Stomach smooth muscle (tissue), 2 donors: ENCODE measurements around the gene PEX26.

Source experiments
- H3K27ac ChIP-seq: one replicate; pipeline ENCODE4 v1.7.0; 2013; ENCODE audit warnings: mild to moderate bottlenecking, low read length, inconsistent platforms
- H3K27me3 ChIP-seq, 2 donors: one replicate each; pipeline ENCODE4 v1.7.0; 2013; ENCODE audit warnings: low read length in 2 of 2; ENCODE audit not compliant: insufficient read depth in 2 of 2, control insufficient read depth in 1 of 2
- H3K36me3 ChIP-seq, 2 donors: one replicate each; pipeline ENCODE4 v1.7.0; 2013; ENCODE audit warnings: low read length in 2 of 2; ENCODE audit not compliant: control insufficient read depth in 2 of 2, insufficient read depth in 2 of 2
- H3K4me1 ChIP-seq: one replicate; pipeline ENCODE4 v1.7.0; 2013; ENCODE audit warnings: low read length; ENCODE audit not compliant: control insufficient read depth, insufficient read depth
- H3K4me3 ChIP-seq, 2 donors: one replicate each; pipeline ENCODE4 v1.7.0; 2013; ENCODE audit warnings: low read length in 2 of 2
- H3K9ac ChIP-seq, 2 donors: one replicate each; pipeline ENCODE4 v1.7.0; 2013; ENCODE audit warnings: low read length in 2 of 2, mild to moderate bottlenecking in 1 of 2
- H3K9me3 ChIP-seq, 2 donors: one replicate each; pipeline ENCODE4 v1.7.0; 2013; ENCODE audit warnings: low read length in 2 of 2; ENCODE audit not compliant: control insufficient read depth in 2 of 2
- donor health status: healthy.
- donor health status: Pancreatic carcinoma.

The PEX26 gene

DNA sequence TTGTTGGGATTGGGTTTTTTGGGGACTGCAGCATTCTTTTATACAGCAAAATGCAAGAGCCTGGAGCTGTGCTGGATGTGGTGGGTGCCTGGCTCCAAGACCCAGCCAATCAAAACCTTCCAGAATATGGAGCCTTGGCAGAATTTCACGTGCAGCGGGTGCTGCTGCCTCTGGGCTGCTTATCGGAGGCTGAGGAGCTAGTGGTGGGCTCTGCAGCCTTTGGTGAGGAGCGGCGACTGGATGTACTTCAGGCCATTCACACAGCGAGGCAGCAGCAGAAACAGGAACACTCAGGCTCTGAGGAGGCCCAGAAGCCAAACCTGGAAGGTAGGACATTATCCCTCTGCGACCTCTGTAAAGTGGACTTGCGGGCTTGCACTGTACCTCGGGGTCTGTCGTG lies 5.6 kb downstream of the PEX26 start:
- Histone ChIP-seq H3K9ac (no peak overlapping the region), H3K27me3 (no peaks in the 10 kb centered on the region), H3K27ac (no peak overlapping the region), H3K4me1 (peaks cover 15% of the 10 kb centered on the region), H3K36me3 (peaks cover 35 to 39% of the 10 kb centered on the region in 2 donors), H3K9me3 (no peaks in the 10 kb centered on the region), H3K4me3 (no peak overlapping the region)

DNA sequence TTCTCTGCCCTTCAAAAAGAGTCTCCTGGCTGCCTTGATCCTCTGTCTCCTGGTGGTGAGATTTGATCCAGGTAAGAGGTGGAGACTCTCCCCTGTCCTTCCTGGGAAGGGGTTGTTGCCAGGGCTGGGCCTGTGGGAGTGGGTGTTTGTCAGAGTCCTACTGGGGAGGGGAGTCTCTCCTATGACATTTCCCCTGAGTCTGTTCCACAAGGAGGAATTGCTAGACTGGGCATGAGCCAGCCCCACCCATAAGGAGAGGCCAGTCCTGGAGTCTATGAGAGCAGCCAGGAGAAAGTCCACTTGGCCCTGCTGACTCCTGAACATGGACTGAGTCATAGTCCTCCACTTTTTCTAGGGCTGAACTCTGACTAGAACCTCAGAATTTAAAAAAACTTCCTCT lies 7.4 kb downstream of the PEX26 start:
- no peak overlapping the region for H3K27ac ChIP-seq
- no peak overlapping the region for H3K9ac ChIP-seq
- H3K27me3 ChIP-seq, result no peaks in the 10 kb centered on the region
- no peak overlapping the region for H3K4me3 ChIP-seq
- no peaks in the 10 kb centered on the region for H3K9me3 ChIP-seq
- no peaks in the 10 kb centered on the region for H3K4me1 ChIP-seq
- H3K36me3 ChIP-seq, result peaks cover 44 to 45% of the 10 kb centered on the region in 2 donors

DNA sequence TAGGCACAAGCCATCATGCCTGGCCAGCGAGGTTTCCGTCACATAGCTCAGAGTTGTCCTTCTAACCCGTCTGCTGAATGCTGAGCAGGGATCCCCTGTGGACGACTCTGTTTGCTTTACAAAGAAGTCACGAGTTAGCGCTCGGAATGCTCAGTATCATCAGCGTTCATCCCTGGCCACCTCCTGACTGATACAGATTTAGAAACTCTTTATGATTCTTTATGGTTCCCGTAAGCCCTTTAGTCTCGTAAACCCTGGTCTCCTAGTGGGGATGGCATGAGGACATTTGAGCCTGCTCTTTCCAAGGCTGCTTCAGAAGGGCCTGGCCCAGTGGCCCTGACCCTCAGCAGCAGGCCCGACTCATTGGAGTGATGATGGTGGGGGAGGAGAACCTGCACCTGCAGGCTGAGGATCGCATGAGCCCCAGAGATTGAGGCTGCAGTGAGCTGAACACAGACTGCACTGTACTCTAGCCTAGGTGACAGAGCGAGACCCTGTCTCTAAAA lies 9.6 kb downstream of the PEX26 start:
- Histone ChIP-seq H3K27ac (no peak overlapping the region), H3K9ac (no peak overlapping the region), H3K9me3 (no peaks in the 10 kb centered on the region), H3K27me3 (no peaks in the 10 kb centered on the region), H3K4me1 (peaks cover 6% of the 10 kb centered on the region), H3K4me3 (no peak overlapping the region), H3K36me3 (peaks cover 36 to 39% of the 10 kb centered on the region in 2 donors)

DNA sequence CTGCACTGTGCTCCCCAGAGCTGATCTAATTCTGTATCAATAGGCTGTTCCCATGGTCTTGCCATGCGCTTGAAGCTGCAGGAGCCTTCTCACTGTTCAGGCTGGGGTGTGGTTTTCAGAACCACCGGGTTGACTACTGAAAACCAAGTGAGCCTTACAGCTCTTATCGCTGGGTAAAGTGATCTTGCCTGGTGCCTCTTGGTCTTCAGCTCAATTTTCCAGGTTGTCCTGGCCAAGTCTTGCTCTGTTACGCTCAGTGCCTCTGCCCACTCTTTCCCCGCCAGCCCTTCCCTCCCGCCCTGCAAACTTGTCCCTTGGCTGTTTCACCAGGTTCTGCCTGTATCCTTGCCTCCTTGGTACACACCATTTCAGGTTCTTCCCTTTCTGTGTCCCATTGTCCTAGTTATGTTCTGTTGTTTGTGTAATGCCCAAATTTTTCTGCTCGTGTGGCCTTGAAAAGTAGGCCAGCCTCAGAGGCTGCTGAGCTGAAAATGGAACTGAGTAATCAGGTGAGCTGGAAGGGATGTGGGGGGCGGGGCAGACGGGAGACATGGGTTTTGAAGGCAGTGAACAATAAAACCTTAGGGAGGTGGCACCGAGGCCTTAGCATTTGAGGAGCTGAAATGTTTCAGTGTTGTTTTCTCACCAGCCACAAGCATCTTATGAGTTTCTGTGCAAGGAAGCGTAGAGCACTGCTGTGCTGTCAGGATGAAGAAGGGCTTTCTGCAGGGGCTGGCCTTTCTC lies 11.2 kb downstream of the PEX26 start:
- no peak overlapping the region for H3K27ac ChIP-seq

DNA sequence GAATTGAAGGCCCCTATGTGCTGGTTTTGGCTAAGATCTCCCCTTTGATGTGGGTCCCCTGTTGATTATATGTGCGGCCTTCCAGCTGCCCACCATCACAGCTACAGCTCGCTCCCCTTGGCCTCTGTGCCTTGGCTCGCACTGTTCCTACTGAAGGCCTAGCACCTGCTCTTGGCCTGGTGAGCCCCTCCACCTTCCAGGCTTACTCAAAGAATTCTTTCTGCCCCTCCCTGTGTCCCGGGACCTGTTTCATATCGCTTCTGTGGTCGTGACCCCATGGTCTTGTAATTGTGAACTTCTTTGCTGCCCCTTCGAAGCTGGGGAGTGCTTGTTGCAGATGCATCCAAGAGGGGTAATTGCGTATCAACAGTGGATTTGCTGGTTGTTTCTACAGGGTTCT lies 12.5 kb downstream of the PEX26 start:
- H3K4me1 ChIP-seq, result peaks cover 7% of the 10 kb centered on the region
- H3K9me3 ChIP-seq, result no peaks in the 10 kb centered on the region
- no peak overlapping the region for H3K4me3 ChIP-seq
- H3K9ac ChIP-seq, result no peak overlapping the region
- peaks cover 22 to 23% of the 10 kb centered on the region in 2 donors for H3K36me3 ChIP-seq
- H3K27me3 ChIP-seq, result no peaks in the 10 kb centered on the region
- no peak overlapping the region for H3K27ac ChIP-seq

More for the DNA sequence above, 11.2 kb downstream of the PEX26 start:
- peaks cover 6% of the 10 kb centered on the region for H3K4me1 ChIP-seq
- H3K4me3 ChIP-seq, result no peak overlapping the region
- H3K36me3 ChIP-seq, result peaks cover 27 to 28% of the 10 kb centered on the region in 2 donors
- no peaks in the 10 kb centered on the region for H3K27me3 ChIP-seq
- H3K9ac ChIP-seq, result no peak overlapping the region
- H3K9me3 ChIP-seq, result no peaks in the 10 kb centered on the region

DNA sequence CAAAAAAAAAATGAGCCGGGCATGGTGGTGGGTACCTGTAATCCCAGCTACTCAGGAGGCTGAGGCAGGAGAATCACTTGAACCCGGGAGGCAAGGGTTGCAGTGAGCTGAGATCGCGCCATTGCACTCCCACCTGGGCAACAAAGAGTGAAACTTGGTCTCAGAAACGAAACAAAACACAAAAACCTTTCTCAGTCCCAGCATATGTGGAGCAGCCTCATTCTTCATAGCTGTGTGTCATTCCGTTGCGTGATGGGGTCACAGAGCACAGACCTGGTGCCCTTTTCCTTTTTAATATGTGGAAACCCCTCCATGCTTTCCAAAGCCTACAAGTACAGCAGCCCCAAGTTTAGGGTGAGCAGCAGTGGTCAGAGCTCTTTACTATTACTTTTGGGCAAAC lies 13.7 kb downstream of the PEX26 start:
- H3K9ac ChIP-seq, result peak overlapping the region in 1 of 2 donors; percentile 68

DNA sequence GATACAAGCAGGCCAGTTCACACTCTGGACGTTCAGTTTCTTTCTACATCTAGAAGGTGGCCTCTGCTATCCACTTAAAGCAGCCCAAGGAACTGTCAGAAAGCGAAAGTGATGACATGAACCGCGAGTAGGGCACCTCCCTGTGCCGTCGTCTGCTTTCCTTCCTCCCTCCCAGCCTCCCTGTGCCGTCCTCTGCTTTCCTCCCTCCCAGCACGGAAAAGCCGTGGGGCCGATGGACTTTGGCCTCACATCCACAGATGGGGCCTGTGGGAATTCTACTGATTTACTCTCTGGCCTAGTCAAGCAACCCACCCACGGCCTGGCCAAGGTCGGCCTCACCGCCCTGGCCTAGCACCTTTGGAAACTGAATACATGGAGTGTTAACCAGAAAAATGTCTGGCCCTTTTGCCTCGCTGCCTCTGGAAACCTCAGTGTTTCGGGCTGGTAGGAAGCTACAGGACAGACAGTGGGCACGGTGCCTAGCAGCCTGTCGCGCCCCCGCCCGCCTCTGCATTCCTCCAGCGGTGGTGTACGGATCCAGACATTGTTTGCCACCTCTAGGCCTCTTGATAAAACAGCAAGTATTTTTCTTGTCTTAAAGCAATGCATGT lies 14.2 kb downstream of the PEX26 start:
- Histone ChIP-seq H3K9ac (peak overlapping the region; percentile 36 to 68), H3K27me3 (no peaks in the 10 kb centered on the region), H3K36me3 (peaks cover 22% of the 10 kb centered on the region in 2 donors), H3K4me3 (peak overlapping the region; percentile 13 to 66), H3K4me1 (peaks cover 10% of the 10 kb centered on the region), H3K9me3 (no peaks in the 10 kb centered on the region), H3K27ac (peak overlapping the region; percentile 86)

More for the DNA sequence above, 13.7 kb downstream of the PEX26 start:
- Histone ChIP-seq H3K36me3 (peaks cover 22% of the 10 kb centered on the region in 2 donors), H3K27me3 (no peaks in the 10 kb centered on the region), H3K27ac (peak overlapping the region; percentile 86), H3K4me1 (peaks cover 10% of the 10 kb centered on the region), H3K9me3 (no peaks in the 10 kb centered on the region), H3K4me3 (peak overlapping the region; percentile 13 to 66)

DNA sequence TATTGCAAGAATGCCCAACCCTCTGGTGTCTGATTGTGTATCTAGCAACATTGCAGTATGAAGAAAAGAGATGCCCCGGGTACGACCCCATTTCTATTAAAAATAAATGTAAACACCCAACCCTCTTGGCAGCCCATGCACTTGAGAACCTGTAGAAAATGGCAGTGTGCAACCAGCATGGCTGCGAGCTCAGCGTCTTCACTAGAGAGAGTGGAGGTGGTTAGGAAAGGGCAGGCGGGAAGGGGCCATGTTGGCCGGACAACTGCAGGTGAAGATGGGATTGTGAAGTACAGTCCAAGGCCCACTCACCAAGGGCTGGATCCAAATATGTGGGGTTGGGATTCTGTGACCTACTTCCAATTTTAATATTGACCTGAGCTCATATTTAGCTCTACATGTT lies 15.9 kb downstream of the PEX26 start:
- no peak overlapping the region for H3K4me3 ChIP-seq
- peaks cover 8% of the 10 kb centered on the region in 2 donors for H3K36me3 ChIP-seq
- no peak overlapping the region for H3K27ac ChIP-seq
- H3K9me3 ChIP-seq, result no peaks in the 10 kb centered on the region
- H3K9ac ChIP-seq, result no peak overlapping the region
- peaks cover 10% of the 10 kb centered on the region for H3K4me1 ChIP-seq
- no peaks in the 10 kb centered on the region for H3K27me3 ChIP-seq

DNA sequence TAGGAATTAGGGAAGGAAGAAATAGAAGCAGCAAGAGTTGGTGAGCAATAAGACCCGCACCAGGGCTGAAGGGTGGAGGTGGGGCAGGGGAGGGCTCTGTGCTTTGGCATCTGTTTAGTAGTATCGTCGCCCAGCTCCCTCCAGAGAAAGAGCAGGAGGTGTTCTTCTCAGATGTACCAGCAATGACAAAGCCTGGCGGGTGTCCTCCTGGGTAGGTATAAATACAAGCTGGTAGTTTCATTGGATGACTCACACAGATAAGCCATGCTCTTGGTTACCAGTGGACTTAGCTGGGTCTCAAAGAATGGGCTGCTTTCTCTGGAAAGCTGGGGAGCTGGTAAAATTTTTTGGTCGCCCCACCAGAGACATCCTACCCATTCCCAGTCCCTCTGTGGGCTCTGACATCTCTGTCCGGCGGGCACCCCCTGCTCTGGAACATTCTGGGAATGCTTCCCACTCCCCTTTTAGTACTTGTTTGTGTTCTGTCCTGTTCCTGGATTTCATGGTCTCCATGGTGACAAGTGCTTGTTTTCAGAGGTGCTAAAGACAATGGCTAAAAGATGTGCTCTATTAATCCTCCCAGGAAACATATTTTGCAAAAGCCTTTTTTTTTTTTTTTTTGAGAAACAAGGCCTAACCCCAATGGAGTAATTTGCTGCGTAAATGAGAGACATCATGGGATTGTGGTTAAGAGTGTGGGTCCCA lies 17.5 kb downstream of the PEX26 start:
- Histone ChIP-seq H3K4me1 (peaks cover 10% of the 10 kb centered on the region), H3K4me3 (no peak overlapping the region), H3K9me3 (no peaks in the 10 kb centered on the region), H3K27ac (no peak overlapping the region), H3K27me3 (no peaks in the 10 kb centered on the region), H3K36me3 (no peaks in the 10 kb centered on the region), H3K9ac (no peak overlapping the region)

DNA sequence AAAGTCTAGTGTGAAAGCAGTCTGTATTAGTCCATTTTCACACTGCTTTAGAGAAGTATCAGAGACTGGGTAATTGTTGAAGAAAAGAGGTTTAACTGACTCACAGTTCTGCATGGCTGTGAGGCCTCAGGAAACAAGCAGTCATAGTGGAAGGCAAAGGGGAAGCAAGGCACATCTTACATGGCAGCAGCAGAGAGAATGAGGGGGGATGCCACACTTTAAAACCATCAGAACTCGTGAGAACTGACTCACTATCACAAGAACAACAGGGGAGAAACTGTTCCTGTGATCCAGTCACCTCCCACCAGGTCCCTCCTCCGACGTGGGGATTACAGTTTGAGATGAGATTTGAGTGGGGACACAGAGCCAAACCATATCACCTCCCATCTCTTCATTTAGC lies 19.0 kb downstream of the PEX26 start:
- H3K4me3 ChIP-seq, result no peak overlapping the region
- peaks cover 6% of the 10 kb centered on the region for H3K4me1 ChIP-seq
- no peak overlapping the region for H3K9ac ChIP-seq
- no peaks in the 10 kb centered on the region for H3K27me3 ChIP-seq
- no peaks in the 10 kb centered on the region for H3K9me3 ChIP-seq
- H3K36me3 ChIP-seq, result peaks cover 0 to 3% of the 10 kb centered on the region in 2 donors
- H3K27ac ChIP-seq, result no peak overlapping the region
